GM12873 (cell line): ENCODE results near the gene RBKS.

ENCODE experiments used
- TF ChIP-seq, protein P1 (sequence below): IDR thresholded peaks from 2 replicates; pipeline ENCODE4 v1.5.1; 2012; ENCODE audit warnings: low read depth, mild to moderate bottlenecking, moderate library complexity, low read length, control low read depth; ENCODE audit not compliant: insufficient read depth; ENCODE audit errors: missing control alignments

Gene RBKS

DNA sequence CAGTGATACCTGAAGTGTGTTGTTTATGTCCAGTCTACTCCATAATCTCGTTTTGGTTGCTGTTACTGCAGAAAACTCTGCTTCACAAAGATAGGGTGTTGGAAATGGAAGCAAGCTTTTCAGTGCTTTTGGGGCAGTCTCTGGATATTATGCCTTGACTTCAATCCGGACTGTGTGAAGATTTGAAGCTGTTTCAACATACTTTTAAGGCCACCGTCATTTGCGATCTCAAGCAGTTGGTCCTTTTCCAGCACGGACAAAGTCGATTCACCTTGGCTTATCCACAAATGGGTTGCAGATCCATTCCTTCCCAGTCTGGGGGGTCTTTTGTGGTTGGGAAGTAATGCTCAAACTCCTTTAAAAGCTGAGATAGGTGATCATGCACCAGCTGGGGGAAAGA, 20.4 kb downstream of the RBKS start:
- TF ChIP-seq, protein P1, sequence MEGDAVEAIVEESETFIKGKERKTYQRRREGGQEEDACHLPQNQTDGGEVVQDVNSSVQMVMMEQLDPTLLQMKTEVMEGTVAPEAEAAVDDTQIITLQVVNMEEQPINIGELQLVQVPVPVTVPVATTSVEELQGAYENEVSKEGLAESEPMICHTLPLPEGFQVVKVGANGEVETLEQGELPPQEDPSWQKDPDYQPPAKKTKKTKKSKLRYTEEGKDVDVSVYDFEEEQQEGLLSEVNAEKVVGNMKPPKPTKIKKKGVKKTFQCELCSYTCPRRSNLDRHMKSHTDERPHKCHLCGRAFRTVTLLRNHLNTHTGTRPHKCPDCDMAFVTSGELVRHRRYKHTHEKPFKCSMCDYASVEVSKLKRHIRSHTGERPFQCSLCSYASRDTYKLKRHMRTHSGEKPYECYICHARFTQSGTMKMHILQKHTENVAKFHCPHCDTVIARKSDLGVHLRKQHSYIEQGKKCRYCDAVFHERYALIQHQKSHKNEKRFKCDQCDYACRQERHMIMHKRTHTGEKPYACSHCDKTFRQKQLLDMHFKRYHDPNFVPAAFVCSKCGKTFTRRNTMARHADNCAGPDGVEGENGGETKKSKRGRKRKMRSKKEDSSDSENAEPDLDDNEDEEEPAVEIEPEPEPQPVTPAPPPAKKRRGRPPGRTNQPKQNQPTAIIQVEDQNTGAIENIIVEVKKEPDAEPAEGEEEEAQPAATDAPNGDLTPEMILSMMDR, result no peak

DNA sequence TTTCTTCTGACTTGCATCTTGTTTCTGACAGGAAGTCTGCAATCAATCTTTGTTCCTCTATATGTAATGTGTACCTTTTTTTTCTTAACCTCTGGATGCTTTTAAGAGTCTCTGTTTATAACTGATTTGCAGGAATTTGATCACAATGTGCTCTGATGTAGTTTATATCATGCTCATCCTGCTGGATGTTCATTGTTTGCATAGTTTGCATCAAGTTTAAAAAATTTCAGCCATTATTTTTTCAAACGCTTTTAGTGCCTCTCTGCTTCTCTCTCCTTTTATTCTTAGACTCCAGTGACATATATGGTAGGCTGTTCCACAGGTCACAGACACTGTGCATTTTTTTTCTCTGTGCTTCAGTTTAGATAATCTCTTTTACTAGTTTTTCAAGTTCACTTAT, 23.9 kb downstream of the RBKS start:
- TF ChIP-seq, protein P1, result no peak

DNA sequence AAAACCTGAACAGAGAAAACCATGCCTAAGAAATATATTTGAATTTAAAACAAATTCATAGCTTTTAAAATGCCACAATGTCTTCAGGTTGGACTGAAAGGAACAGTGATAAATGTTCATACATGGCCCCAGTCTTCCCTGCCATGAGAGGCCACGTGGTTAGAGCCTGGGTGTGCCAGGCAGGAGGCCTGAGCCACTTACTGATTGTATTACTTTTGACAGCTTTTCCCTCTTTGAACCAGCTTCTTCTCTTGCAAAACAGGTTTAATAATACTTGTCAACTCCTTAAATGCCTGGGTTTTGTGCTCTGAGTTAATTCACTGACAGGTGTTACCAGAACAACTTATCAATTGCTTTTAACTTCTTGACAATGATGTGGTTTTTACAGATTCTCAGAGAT, 27.0 kb downstream of the RBKS start:
- TF ChIP-seq, protein P1, result no peak

DNA sequence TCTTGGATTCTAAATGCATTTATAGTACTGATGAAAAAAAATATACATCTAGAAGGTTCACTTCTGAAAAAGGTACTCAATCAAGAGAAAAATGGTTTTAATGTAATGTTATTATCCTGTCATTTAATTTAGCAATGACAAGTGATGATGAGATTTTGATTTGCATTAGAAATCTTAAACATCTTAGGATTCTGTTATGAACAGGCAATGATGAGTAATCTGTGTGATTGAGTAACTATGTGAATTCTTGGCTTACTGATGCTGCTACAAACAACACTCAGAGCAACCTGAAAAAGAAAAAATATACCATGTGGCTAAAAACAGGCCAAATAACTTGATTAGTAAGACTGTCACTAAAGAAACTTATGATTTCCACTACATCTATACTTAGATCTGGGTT, 30.1 kb downstream of the RBKS start:
- TF ChIP-seq, protein P1, result no peak

DNA sequence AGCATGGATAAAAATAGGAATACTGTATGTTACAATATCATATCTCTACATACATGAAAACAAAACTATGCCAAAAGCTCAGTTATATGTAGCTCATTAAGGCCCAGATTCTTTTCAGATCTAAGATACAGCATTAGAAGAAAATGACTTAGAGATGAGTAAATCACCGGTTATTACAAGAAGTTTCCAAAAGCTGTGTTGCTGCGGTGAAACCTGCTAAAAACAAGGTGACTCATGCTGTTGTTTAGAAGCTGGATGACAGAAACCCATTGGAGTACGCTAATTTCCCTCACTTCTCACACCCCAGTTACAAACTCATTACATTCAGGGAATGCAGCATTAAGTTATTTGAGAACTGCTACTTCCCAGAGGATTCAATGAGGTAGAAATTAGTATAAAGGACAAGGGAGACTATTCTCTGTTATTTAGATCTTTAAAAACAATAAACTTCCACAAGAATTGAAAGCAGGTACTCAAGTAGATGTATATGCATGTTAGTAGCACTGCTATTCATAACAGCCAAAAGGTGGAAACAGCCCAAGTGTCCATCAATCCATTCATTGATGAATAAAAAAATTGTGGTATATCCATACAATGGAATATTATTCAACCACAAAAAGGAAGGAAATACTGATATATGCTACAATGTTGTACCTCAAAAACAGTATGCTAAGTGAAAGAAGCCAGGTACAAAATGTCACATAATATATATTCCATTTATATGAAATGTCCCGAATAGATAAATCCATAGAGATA, 32.6 kb downstream of the RBKS start:
- TF ChIP-seq, protein P1, result no peak

DNA sequence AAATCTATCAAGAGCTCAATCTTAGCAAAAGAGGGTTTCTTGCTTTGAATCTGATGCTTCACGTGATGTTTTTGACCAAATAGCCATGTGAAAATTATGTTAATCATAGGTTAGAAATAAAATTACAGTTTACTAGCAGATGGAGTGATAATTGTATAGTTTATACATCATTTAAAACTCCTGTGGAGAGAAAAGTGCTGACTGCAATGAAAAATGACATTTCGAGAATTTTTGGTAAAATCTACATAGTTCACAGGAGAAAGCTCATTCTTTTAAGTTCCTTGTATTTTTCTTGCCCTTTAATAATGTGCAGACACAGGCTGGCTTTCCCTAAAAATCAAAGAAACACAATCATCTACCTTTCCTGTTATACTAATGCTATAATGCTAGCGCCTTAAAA, 33.2 kb downstream of the RBKS start:
- TF ChIP-seq, protein P1, result no peak

DNA sequence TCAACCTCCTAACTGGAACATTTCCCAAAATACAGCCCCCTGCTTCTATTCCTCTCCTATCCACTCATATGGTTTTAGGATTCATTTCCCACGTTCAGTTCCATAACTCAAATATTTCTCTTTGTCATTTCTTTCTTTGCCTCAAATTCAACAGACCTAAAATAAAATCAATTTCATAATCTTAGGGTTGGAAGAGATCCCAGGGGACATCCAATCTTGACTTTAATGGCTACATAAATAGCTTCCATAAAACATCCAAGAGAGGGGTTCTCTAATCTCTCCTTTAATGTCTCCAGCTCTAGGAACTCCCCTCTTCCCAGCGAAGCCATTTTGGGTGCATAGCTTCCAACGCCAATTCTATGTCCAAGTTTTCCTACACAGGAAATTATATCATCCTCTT, 33.8 kb downstream of the RBKS start:
- TF ChIP-seq, protein P1, result no peak
